ENCODE data around the gene NPEPL1. TPM values are rescaled to one million over a fixed set of nuclear protein-coding genes. Genes with fewer than 3 reads are reported as not detected.

NPEPL1 gene
- total and polyA plus RNA-seq, 10 of the 15 experiments (the other 5 are each of a cell fraction or from before 2014, with no cell fraction given) = 0.08 to 21.3 (median 10.2) TPM

GRCh38 chr20:58655328-58656107 is 37.1 kb upstream of the NPEPL1 start:
- H2AFZ ChIP-seq (ENCODE audit: control insufficient read depth, low read depth, low read length) = no peak overlapping the region
- peaks cover 8% of the 10 kb centered on the region for H3K4me1 ChIP-seq (ENCODE audit: control insufficient read depth, insufficient read depth, low read length)
- H3K9ac ChIP-seq (ENCODE audit: control insufficient read depth, insufficient read depth, low read length) = peak overlapping the region; percentile 46
- no peaks in the 10 kb centered on the region for H4K20me1 ChIP-seq (ENCODE audit: control insufficient read depth, insufficient read depth)
- ChIA-PET SMC1A (ENCODE audit: uncharacterized antibody, unreplicated experiment) (interaction anchor here (0.6 to 3.1 kb wide), 7 partner anchors 9 to 420 kb away, joined by 3 to 17 read pairs (median 3); no protein-coding TSS in a partner anchor), RAD21 (ENCODE audit: unreplicated experiment) (interaction anchor here (1.1 kb wide), 1 partner anchor 197 kb away, joined by 3 read pairs; no protein-coding TSS in a partner anchor), POLR2A (interaction anchor here (0.5 to 1.2 kb wide), 3 partner anchors 11 to 404 kb away, joined by 3 read pairs; no protein-coding TSS in a partner anchor), CTCF (interaction anchor here (1.0 to 2.0 kb wide), 5 partner anchors 8 to 418 kb away, joined by 3 to 7 read pairs (median 5); no protein-coding TSS in a partner anchor)
- H3K36me3 ChIP-seq (ENCODE audit: control insufficient read depth in 2 of 2, insufficient read depth in 2 of 2, low read length in 1 of 2) = peaks cover 0 to 13% of the 10 kb centered on the region in 2 experiments; a peak in 2 of 4 replicates
- peak overlapping the region; percentile 83 for H3K4me2 ChIP-seq (ENCODE audit: control insufficient read depth, insufficient read depth)
- no peak for ATAC-seq
- 81% methylated on average over 6 of the region's 6 CpGs for WGBS (ENCODE audit: insufficient coverage, insufficient replicate concordance, low lambda C conversion rate, missing lambda C conversion rate)
- intact Hi-C loops (cut with micrococcal nuclease; ENCODE audit: unreplicated experiment) = loop anchor here (10.0 kb wide), 3 partner anchors 329 to 379 kb away; partner anchors contain the start of genes ATP5F1E, NELFCD and RAB22A
- peak overlapping the region; percentile 43; the same call in 1 of the 2 replicates for H3K27ac ChIP-seq (ENCODE audit: control insufficient read depth, insufficient read depth)
- H3K4me3 ChIP-seq = peak overlapping the region; percentile 53
- no peaks in the 10 kb centered on the region for H3K27me3 ChIP-seq (replicated peaks in 1 of 2; ENCODE audit: control insufficient read depth in 2 of 2, insufficient read depth in 2 of 2, low read length in 1 of 2)
- no peak for FAIRE-seq
- no TSS peak for BruUV-seq (replicated peaks)
- no peaks in the 10 kb centered on the region for H3K9me3 ChIP-seq (replicated peaks; ENCODE audit: control insufficient read depth, insufficient read depth, low read length)
- no peak for DNase-seq (ENCODE audit: low read depth, low spot score)
- H3K79me2 ChIP-seq (ENCODE audit: control insufficient read depth, insufficient read depth, low read length) = peaks cover 96% of the 10 kb centered on the region
- in situ Hi-C loops (cut with MboI) = loop anchor here (10.0 to 25.0 kb wide), 3 partner anchors 261 to 1268 kb away; partner anchors contain the start of genes PRELID3B and RBM38
- TF ChIP-seq DPF2 (IDR thresholded peaks at IDR 0.05) (no peak), USF1 (IDR thresholded peaks at IDR 0.05; ENCODE audit: borderline replicate concordance, extremely low read length, insufficient read depth, low read depth, low read length) (no peak), WRNIP1 (IDR thresholded peaks at IDR 0.05; ENCODE audit: borderline replicate concordance, low read depth, low read length) (no peak), NFYA (IDR thresholded peaks at IDR 0.05; ENCODE audit: borderline replicate concordance, low read depth, low read length) (no peak), BCL11A (IDR thresholded peaks at IDR 0.05; ENCODE audit: low read depth, low read length) (no peak), EZH2 (IDR thresholded peaks at IDR 0.05; ENCODE audit: borderline replicate concordance, control insufficient read depth, low read depth, low read length) (no peak), POLR2AphosphoS5 (IDR thresholded peaks at IDR 0.05; ENCODE audit: low read length) (no peak), CHD1 (IDR thresholded peaks at IDR 0.05; ENCODE audit: low read depth, low read length) (no peak), KAT2A (conservative IDR thresholded peaks at IDR 0.05; ENCODE audit: control insufficient read depth, low read depth, low read length) (no peak), RAD51 (IDR thresholded peaks at IDR 0.05) (no peak), USF2 (IDR thresholded peaks at IDR 0.05; ENCODE audit: borderline replicate concordance, low read depth, low read length) (no peak), BHLHE40 (IDR thresholded peaks at IDR 0.05; ENCODE audit: borderline replicate concordance in 1 of 2, low read depth in 2 of 2, low read length in 1 of 2) (no peak), PBX3 (IDR thresholded peaks at IDR 0.05; ENCODE audit: insufficient replicate concordance, low read depth, low read length) (no peak)
- TF ChIP-seq, protein P1, sequence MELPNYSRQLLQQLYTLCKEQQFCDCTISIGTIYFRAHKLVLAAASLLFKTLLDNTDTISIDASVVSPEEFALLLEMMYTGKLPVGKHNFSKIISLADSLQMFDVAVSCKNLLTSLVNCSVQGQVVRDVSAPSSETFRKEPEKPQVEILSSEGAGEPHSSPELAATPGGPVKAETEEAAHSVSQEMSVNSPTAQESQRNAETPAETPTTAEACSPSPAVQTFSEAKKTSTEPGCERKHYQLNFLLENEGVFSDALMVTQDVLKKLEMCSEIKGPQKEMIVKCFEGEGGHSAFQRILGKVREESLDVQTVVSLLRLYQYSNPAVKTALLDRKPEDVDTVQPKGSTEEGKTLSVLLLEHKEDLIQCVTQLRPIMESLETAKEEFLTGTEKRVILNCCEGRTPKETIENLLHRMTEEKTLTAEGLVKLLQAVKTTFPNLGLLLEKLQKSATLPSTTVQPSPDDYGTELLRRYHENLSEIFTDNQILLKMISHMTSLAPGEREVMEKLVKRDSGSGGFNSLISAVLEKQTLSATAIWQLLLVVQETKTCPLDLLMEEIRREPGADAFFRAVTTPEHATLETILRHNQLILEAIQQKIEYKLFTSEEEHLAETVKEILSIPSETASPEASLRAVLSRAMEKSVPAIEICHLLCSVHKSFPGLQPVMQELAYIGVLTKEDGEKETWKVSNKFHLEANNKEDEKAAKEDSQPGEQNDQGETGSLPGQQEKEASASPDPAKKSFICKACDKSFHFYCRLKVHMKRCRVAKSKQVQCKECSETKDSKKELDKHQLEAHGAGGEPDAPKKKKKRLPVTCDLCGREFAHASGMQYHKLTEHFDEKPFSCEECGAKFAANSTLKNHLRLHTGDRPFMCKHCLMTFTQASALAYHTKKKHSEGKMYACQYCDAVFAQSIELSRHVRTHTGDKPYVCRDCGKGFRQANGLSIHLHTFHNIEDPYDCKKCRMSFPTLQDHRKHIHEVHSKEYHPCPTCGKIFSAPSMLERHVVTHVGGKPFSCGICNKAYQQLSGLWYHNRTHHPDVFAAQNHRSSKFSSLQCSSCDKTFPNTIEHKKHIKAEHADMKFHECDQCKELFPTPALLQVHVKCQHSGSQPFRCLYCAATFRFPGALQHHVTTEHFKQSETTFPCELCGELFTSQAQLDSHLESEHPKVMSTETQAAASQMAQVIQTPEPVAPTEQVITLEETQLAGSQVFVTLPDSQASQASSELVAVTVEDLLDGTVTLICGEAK (IDR thresholded peaks at IDR 0.05; ENCODE audit: borderline replicate concordance) = no peak

Data from GM12878 (cell line).